C4-2B (cell line): ENCODE results near the gene TRNP1.

Experiments
- CTCF ChIP-seq: fragments of 450-650 bp; conservative IDR thresholded peaks from 2 replicates; pipeline ENCODE4 v1.5.1; 2017; ENCODE audit warnings: mild to moderate bottlenecking
- ZFX ChIP-seq: fragments of 450-650 bp; IDR thresholded peaks from 2 replicates; pipeline ENCODE4 v1.6.1; 2017

DNA sequence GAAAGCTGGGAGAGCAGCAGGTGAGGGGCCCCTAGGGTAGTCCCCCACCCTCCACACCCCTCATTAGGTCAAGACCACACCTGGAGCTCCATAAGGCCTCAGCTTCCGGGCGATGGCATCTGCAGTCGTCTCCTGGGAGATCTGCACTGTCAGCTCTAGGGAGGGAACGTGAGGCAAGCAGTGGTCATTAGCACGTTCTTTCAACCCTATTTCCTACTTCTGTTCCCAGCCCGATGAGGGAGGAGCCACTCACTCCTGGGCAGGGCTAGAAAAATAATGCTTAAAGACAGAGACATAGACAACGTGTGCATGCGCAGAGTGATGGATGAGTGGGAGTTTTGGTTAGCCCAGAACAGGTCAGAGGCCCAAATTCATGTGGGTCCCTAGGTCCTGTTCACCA, 42.9 kb upstream of the TRNP1 start:
- TF ChIP-seq CTCF, result no peak
- no peak for TF ChIP-seq ZFX
